Body of pancreas (tissue), 4 donors: ENCODE measurements around the gene HNRNPLL.

Experiments
- POLR2A ChIP-seq, 3 donors: fragments of 450-650 bp; IDR thresholded peaks; one replicate each; pipeline ENCODE4 v1.6.1; 2016; ENCODE audit warnings: antibody characterized with exemption in 3 of 3, mild to moderate bottlenecking in 2 of 3
- TF ChIP-seq, protein P1 (sequence below), 7 experiments: fragments of 450-650 bp in 4 of 7; fragments of 200-600 bp in 3 of 7; sonication (generic) in 3 of 7; IDR thresholded peaks; one replicate each; pipeline ENCODE4 v1.5.1; 2016 to 2019; ENCODE audit warnings: antibody characterized with exemption in 7 of 7

DNA sequence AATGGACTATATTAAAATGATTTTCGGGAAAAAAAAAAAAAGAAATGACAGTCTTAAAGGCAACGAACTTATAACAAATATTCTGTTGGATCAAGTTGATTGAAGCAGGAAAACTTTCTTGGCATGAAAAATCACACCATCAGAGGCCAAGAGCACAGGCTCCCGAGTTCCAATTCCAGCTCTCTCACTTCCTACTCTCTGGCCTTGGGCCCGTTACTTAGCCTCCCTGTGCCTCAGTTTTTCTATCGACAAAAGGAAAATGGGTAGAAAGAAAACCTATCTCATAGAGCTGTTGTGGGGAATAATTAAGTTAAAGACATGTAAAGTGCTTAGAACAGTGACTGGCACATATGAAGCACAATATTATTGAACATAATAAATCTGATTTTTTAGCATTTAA lies 74.2 kb downstream of the HNRNPLL start:
- TF ChIP-seq, protein P1, sequence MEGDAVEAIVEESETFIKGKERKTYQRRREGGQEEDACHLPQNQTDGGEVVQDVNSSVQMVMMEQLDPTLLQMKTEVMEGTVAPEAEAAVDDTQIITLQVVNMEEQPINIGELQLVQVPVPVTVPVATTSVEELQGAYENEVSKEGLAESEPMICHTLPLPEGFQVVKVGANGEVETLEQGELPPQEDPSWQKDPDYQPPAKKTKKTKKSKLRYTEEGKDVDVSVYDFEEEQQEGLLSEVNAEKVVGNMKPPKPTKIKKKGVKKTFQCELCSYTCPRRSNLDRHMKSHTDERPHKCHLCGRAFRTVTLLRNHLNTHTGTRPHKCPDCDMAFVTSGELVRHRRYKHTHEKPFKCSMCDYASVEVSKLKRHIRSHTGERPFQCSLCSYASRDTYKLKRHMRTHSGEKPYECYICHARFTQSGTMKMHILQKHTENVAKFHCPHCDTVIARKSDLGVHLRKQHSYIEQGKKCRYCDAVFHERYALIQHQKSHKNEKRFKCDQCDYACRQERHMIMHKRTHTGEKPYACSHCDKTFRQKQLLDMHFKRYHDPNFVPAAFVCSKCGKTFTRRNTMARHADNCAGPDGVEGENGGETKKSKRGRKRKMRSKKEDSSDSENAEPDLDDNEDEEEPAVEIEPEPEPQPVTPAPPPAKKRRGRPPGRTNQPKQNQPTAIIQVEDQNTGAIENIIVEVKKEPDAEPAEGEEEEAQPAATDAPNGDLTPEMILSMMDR (IDR thresholded peaks at IDR 0.05) = no peak
- TF ChIP-seq POLR2A (IDR thresholded peaks at IDR 0.05) = no peak
